HG03025 (cell line): Measurements from ENCODE around the gene GMDS.

Source experiments
- ATAC-seq: cut with Tn5 transposase; IDR thresholded peaks from one replicate; pipeline ENCODE4 v1.9.1; 2021; ENCODE audit warnings: mild to moderate bottlenecking, moderate library complexity; ENCODE audit not compliant: unreplicated experiment, low FRiP score

The GMDS gene

DNA sequence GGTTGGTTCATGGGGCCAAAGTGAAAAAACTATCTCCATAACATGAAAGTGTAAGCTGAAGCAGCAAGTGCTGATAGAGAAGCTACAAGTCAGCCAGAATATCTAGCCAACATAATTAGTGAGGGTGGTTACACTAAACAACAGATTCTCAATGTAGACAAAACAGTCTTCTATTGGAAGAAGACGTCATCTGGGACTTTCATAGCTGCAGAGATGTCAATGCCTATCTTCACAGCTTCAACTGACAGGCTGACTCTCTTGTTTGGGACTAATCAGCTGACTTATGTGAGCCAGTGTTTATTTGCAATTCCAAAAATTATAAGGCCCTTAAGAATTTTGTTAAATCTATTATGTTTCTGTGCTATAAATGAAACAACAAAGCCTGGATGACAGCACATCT lies 63.2 kb downstream of the GMDS start:
- no peak for ATAC-seq

DNA sequence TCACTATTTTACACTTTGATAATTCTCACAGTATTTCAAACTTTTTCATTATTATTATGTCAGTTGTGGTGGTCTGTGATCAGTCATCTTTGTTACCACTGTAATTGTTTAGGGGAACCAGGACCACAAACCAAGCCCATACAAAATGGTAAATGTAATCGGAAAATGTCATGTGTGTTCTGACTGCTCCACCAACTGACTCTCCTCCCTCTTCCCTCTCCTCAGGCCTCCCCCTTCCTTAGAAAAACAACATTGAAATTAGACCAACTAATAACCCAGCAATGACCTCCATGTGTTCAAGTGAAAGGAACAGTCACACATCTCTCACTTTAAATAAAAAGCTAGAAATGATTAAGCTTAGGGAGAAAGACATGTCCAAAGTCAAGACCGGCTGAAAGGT lies 63.8 kb downstream of the GMDS start:
- no peak for ATAC-seq

DNA sequence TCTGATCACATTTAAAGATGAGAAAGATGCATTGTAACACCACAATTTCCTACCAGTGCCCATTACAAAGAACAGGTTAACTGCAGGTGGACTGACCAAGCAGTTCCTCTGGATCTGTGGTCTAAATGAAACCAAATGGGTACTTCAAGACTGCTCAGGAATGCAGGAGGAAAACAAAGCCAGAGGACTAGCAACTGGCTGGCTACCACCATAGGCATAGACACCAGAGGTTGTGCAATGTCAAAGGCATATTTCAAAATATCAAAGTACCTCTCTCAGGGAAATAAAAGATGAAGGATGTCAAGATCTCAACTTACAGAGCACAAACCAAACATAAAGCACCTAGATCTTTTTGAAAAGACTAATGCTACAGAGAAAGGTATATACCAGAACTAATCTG lies 65.5 kb downstream of the GMDS start:
- ATAC-seq = no peak

DNA sequence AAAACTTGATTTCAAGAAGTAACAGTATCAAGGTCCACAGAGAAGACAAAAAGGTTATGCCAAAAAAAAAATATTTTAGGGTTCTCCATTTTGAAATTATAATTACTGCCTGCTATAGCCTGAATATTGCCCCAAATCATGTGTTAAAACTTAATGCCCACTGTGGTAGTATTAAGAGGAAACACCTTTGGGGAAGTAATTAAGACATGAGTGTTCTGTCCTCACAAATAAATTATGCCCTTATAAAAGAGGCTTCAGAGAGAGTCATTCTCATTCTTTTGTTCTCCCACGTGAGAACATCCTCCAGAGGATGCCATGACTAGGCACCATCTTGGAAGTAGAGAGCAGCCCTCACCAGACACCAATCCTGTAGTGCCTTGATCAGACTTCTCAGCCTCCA lies 66.2 kb downstream of the GMDS start:
- ATAC-seq = no peak

DNA sequence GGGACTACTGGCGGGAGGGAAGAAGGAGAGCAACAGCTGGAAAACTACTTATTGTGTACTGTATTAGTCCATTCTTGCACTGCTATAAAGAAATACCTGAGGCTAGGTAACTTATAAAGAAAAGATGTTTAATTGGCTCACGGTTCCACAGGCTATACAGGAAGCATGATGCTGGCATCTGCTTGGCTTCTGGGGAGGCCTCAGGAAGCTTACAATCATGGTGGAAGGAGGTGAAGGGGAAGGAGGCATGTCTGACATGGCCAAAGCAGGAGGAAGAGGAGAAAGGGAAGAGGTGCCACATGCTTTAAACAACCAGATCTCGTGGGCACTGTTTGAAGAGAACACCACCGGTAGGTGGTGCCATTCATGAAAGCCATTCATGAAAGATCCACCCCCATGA lies 67.3 kb downstream of the GMDS start:
- ATAC-seq = no peak

DNA sequence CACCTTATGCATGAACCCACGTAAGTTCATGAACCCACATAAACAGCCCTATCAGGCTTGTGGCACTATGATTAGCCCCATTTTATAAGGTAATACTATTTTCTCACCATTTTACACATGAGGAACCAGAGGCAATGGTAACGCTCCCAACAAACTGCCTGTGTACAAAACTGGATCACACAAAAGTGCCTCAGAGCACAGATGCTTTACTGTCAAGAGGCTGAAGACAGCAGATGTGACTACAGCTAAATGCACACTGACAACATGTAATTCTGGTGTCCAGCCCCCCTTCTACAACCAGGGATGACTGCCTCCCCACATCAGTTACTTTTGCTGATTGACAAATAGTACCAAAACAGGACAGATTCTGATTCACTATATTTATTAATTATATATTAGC lies 69.6 kb downstream of the GMDS start:
- no peak for ATAC-seq

DNA sequence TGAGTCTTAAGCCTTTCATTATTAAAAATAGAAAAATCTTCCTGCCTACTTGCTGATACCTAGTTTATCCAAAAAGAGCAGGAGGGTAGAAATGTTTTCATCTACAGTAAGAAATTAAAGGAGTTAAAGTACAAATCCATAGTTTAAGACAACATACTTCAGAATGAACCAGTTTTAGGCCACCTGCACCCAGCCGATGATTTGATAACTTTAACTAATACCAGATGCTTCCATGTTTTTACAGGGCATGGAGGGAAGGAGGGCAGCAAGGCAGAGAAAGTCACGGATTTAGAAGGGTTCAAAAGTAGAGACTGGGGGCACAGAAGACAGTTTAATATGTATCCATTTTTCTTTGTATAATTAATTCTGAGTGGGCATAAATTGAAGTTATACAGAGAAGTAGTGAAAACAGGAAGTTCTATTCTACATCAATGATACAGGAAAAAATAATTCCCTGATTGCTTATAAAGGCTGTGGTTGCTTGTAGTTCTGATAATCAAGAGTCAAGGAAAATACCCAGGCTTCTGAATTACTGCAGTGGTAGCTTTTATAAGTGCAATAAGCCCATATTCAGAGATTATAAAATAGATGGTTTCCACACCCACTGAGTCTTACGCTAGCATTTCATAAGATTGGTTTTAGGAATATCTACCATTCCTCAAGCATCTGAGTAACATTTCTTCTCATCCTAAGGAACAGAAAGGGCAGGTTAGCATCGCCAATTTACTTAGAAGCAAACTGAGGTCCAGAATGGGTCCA lies 72.0 kb downstream of the GMDS start:
- no peak for ATAC-seq

DNA sequence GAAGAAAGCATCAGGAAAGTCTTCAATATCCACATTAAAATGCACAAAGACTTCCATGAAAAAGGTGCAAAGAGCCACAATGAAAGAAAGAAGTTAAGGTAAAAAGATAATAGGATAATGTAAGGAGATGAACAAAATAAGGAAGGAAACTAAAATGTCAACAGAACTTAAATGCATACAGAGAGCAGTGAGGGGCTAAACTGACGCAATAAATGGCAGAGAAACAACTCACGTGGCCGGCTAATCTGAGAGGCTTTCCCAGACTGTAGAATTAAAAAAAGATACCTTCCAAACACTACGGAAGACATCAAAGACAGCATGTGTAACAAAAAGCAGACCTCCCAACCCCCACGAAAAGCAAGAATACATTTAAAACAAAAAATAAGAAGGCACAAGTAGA lies 73.7 kb downstream of the GMDS start:
- ATAC-seq = no peak

DNA sequence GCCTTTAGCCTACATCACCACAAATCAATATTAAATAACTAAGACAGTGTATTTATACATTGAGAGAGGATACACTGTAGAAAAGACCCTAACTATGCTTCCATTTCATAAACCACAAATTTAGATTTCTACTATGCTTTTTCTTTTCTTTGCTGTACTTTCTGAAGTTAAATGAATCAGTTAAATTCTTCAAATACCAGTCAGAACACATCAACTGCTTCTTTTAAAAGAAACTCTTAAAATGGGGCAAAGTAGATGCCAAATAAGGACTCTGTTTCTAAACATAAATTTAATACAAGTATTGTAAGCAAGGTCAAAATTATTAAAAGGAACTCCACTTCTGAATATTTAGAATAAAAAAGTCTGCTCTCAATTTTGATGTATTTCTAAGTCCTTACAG lies 76.9 kb downstream of the GMDS start:
- no peak for ATAC-seq

DNA sequence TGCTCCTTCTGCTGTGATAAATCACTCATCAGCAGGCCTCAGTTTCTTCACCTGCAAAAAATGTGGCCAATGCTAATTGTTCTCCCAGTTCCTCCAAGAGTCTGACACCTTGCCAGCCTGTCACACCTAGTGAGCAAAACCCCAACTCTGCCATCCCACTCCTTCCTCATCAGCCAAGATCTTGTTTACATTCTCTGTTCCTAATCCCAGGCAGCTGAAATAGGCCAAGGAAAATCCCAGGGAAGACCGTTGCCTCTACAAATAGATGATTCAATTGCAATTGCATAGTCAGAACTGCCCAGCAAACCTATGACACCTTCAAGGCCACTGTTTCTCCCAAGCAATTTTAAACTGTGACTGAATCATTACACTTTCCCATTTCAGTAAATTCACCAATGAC lies 78.7 kb downstream of the GMDS start:
- ATAC-seq = no peak

DNA sequence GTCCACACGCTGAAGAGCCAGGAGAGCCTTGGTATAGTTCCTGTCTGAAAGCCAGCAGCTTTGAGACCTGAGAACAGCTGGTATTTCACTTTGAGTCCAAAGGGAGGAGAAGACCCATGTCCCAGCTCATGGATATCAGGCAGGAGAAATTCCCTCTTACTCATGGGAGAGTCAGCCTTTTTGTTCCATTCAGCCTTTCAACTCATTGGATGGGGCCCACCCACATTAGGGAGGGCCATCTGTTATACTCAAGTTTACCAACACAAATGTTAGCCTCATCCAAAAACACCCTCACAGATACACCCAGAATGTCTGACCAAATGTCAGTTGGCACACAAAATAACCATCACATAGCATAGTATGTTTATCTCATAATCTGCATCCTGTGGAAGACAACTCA lies 80.1 kb downstream of the GMDS start:
- no peak for ATAC-seq

DNA sequence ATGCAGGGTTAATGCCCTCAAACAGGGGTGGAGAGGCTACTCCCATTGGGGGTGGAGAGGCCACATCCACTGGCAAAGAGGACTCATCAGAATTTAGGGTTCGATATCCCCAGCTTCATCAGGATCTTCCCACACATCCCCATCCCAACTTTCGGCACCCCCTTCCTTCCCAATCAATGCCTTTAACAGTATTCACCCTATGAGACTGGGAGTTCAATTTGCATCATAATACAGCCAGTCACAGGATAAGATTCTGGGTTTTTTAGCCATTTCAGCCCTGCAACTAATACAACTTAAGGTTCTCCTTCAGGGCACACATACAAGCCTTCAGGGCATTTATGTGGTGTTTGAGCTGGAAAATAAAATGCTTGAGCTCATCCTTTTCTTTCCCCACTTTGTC lies 80.9 kb downstream of the GMDS start:
- ATAC-seq = no peak

DNA sequence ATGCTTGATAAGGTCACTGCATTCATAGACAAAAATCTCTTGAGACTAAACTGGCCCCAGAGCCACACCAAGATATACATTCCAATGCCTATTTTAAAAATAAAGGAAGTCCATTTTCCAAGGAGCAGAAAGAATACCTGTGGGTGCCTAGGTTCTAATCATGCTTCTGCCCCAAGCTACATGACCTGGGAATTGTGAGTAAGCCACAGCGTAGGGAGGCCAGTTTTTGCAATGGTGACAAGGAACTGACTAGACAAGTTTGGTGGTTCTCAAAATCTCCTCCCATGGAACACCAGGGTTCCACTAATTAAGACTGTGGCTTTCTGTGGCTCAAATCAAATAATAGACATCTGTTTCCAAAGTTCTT lies 83.3 kb downstream of the GMDS start:
- no peak for ATAC-seq

DNA sequence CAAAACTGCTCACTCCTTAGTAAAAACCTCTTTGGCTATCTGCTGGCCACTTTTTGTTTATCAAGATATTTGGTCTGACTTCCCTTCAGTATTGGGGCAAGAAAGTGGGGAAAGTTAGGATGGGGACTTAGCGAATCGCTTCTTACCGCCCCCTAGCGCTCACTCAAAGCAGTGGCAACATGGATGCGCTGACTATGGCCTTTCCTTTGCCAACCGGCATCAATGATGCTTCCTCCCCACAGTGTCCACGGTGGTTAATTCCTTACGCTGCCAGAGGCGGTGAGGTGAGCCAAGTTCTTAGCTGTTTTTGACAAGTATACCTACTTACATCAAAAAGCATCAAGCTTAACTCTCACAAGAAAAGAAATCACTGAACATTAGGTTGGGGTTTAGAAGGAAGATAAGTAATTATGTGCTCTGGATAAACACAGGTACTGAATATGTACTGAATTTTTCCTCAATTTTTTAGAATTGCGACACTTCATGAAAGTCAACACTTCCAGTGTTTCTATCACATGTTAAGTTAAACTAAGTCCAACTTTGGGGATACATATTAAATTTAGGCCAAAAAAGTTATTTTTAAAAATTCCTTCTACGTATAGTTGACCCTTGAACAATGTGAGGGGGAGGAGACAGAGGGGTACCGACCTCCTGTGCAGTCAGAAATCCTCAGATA lies 86.7 kb downstream of the GMDS start:
- no peak for ATAC-seq

DNA sequence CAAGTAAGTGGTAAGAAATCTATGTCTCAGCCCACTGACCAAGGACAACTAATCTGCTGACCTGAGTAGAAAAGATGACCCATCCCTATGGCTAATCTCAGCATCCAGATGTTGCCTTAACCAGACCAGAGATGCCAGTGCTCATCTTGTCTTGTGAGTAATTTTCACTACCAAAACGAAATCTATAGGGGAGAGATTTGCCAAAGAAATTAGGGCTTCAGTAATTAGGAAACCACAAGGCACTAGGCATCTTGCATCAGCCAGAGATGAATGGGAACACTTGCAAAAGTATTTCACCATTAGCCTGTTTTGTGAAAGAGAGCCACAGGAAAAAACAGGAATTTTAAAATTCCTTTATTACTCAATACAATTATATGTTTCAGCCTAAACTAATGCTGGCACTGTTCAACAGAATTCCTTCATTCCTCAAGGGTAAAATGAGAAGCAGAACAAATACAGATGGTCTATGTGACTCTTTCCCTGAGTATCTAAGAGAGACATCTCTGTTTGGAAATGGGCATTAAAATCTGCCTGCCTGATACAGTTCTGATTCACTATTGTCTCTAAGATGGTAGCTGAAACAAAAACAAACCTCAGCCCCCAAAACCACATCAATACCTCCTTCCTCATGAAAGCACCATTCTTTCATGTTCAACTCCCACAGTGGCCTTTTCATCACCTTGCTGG lies 87.8 kb downstream of the GMDS start:
- ATAC-seq = no peak

DNA sequence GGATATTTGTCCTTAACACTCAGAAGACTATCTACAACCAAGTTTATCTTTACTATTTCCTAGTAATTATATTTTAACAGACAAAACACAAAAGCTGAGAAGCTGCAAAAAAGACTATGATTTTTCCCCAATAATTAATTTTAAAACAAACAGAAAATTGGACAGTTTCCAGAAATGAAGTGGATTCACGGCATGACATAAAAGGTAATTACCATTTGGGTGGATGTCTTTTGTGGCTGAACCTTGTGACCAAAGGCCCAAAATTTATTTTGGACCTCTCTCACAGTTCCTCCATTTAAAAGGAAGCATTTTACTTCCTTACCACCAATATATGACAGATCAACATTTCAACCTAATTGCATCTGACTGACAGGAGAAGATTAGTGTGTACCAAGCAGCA lies 90.2 kb downstream of the GMDS start:
- no peak for ATAC-seq

DNA sequence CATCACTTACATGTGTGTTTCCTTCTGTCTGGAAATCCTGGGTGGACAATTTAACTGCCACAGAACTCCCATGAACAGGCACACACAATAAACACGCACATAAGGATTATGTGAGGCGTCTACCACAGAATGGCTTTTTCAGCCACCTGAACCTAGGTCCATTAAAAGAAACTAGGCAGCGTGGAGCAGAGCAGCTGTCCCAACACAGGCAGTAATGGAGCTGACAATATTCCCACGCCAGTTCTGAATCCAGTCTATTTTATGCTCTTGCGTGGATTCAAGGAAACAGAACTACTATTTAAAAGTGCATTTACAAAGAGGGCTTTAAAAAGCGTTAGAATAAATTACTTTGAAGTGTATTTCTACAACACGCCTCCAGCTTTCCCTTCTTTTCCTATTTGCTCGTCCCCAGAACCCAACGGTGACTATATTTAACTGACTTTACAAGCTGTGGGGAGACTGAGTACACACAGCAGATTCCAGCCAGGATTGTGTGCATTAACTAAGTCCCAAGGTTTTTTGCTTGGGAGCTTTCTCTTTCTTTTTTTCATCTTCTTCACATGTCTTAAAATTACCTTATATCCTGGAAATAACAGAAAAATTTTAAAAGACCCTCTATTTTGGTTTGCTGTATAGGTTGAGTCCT lies 95.9 kb downstream of the GMDS start:
- ATAC-seq = no peak

DNA sequence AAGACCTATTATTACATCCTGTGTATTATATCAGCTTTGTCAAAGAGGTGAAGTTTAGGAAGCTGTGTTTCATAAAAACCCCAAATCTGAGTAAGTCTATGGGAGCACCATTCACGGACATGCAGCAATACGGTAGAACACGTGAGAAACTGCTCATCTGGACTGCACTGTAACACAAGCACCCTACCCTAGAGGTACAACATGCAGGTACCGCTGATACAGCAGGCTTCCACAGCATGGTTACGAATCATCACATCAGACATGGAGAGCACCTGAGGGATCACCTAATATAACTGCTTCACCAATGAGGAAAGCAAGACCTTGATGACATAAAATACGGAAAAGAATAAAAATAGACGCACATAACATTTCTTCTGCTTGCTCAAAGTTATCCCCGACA lies 96.7 kb downstream of the GMDS start:
- ATAC-seq = no peak

DNA sequence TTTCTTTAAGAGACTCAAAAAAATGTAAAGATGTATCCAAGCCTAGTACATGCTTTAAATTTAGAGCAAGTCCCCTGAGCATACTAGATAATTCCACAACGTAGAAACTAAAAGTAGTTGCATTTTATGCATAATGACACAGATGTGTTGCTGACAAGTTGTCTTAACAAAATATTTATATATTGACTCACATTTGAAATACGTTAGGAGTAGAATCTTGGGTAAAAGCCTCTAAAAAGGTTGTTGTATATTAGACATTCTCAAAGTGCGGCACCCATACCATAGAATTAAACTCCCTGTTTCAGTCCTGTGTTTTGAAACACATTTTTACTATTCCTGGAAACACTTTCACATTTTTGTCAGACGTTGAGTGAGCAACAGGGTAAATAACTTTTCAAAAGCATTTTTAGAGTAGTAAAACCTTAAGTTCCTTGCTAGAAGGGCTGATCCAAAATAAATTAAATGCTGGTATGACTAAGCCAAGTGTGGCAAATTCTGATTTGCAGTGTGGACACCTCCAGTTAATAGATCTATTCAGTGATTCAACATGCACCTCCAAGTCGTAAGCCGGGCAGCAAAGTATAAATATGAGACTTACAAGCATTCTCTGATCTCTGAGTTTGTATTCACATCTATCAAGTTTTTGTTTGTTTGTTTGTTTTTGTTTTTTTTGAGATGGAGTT lies 97.5 kb downstream of the GMDS start:
- ATAC-seq = no peak

DNA sequence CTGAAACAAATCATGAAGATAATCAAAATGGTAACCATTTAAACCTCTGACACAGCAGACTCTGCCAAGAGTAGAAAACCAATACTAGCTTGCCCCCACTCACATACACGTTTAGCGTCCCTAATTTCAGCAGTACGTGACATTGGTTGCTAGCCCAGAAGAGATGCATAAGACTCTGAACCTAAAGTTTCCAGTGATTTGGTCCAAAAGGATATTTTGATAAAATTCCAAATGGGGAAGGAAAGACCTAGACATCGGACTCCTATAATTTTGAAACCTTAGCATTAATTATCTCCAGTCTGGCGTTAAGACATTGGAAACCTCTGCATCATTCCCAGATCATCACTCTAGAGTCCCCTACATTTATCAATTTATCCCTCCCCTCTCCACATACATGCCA lies 98.1 kb downstream of the GMDS start:
- no peak for ATAC-seq

DNA sequence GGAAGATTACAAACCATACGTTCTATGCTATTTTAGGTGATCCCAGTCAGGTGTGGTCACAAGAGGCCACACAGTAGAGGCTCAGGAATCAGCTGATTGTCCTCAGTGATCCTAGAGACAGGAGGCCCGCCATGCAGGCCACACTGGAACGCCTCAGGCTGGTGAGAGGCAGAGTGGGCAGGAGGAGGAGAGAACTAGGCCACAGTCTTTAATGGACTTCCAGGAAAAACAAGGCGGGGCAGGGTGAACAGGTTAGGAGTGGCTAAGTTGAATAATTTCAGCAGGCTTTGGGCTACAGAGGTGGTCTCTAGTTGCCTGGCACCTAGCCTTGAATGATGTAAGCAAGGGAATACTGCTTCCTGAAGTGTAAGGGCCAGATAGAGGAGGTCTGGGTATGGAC lies 101.2 kb downstream of the GMDS start:
- no peak for ATAC-seq
